GM19193 (cell line): ENCODE measurements around the gene FNTB.

ENCODE experiments used
- POLR2A ChIP-seq: IDR thresholded peaks from 4 replicates; pipeline ENCODE4 v1.6.1; 2011; ENCODE audit not compliant: insufficient read depth, insufficient read length; ENCODE audit errors: extremely low read depth

The FNTB gene

DNA sequence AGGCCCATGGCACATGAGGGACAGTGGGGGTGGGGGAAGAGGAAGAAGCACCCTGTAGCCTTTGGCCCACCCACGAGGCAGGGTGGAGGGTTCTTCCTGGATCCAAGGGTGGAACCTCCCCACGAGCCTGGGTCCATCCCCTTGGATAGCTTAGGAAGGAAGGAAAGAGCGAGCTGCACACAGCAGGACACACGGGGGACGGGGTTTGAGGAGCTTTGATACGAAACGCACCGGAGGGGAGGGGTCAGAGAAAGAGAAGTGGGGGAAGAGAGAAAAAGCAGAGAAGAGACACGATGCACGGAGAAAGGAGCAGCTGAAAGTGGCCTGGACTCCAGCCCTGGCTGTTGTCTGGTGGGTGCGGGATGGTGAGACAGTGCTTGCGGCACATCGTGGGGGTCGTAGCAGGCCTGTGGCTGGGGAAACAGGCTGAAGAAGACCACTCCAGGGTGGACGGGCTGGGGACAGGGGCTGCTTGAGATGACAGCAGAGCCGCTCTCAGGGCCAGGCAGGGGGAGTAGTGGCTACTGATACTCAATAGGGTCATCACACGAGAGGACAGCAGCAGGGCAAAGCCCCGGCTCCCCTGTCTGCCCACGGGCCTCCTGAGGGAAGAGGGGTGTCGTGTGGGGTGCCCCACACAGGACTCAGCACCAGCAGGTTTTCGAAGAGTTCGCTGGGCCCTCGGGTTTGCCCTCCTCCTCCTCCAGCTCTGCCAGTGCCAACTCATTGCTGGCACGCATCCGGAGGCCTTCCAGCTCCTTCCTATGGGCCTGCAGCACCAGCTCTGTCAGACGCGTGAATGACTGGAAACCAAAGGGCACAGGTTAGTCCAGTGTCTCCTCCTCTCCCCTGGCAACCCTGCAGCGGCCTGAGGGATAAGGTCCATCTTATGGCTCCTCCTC, 38.7 kb upstream of the FNTB start:
- TF ChIP-seq POLR2A, result no peak

DNA sequence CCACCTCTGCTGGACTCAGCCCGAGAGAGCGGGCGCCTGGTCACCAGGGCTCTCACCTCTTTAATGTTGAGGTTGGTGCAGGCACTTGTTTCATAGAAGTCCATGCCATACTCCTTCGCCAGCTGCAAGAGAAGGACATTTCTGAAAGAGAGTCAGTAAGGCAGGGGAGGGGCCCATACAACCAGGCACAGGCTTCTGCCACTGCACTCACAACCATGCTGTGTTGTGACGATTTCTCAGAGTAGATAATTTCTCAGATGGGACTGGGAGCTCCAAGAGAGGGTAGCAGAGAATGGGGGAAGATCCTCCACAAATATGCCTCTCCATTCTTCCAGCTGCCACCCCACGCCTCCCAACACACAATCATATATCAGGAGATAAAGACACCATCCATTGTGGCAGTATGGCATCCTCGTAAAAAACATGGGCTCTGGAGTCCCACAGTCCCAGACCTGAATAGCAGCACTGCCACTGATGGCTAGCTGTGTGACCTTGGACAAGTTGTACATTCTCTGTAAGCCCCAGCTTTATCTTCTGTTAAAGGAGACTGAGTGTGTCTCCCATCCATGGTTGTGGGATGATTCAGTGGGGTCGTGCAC, 38.0 kb upstream of the FNTB start:
- no peak for TF ChIP-seq POLR2A

DNA sequence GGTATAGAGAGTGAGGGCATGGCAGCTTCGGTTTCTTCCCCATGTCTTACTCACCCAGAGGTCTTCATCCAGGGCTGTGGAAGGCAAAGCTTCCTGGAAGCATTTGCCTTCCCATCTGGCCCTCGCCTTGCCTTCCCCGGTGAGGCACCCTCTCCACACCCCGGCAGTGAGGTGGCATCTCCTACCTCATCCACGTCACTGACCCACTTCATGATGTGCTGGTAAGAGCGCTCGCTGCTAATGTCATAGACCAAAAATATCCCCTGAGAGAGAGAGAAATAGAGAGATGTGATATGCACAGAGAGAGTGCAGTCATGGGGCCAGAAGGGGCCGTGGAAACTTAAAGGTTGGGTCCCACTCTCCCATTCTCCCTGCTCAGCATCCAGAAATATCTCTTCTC, 35.8 kb upstream of the FNTB start:
- no peak for TF ChIP-seq POLR2A

DNA sequence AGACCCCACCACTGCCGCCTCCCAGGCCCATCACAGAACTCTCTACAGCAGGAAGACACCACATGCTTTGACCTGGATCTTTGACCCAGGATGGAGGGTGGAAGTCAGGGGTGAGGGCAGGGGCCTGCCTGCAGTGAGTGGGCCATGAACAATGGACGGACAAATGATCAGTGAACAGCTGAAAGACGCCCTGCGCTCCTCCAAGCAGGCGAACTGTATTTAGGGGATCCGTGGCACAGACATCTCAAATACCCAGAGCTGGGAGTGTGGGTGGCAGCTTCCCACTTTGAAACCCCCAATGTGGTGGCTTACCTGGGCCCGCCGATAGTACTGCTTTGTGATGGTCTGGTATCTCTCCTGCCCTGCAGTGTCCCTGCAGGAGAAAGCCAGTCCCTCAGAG, 35.4 kb upstream of the FNTB start:
- TF ChIP-seq POLR2A, result no peak

GRCh38 chr14:64951724-64952123, 35.0 kb upstream of the FNTB start:
- no peak for TF ChIP-seq POLR2A

DNA sequence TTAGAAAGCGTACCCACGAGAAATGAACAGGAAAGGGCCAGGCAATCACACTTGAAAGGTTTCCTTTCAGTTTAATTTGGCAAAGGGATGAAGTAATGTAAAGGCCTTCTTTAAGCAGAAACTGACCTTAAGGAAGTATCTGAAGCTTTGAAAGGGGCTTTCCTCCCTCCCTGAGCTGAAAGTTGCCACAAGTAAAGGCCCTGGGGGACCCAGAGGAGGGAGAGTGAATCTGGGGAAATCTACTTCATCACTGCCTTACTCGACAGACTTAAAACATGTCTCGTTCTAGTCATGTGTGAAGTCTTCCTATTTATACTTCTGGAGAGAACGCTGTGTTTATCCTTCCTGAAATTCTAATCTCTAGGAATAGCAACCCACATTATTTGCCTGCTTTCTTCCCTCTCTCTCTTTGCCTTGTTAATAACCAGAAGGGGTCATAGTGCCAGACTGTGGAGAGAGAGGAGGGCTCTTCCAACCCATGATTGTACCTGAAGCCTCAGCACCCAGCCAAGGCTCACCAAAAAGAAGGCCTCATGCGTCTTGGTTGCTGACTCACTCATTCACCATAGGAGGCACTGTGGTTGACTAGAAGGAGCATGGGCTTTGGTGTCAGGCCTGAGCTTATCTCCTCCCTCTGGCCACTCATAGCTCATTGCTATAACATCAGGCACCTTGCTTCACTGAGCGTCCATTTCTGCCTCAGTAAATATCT, 33.9 kb upstream of the FNTB start:
- no peak for TF ChIP-seq POLR2A

- TF ChIP-seq POLR2A, result no peak
Observed at GRCh38 chr14:64953310-64953654, 33.4 kb upstream of the FNTB start.

DNA sequence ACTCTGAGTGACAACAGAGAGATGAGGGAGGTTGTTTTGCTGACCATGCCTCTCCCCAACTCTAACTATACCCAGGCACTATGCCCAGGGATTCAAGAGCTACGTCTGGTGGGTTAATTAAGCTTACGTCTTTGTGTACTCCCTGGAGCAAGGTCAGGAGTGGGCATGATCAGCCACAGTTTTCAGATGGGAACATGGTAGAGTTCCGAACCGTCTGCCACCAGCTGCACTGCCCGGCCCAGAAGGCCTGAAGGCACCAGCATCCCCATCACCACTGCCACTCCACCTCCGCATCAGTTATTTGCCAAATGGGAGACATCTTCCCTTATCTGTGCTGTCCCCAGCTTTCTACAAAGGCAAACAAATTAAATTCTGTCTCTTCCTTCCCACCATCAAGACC, 33.0 kb upstream of the FNTB start:
- no peak for TF ChIP-seq POLR2A

DNA sequence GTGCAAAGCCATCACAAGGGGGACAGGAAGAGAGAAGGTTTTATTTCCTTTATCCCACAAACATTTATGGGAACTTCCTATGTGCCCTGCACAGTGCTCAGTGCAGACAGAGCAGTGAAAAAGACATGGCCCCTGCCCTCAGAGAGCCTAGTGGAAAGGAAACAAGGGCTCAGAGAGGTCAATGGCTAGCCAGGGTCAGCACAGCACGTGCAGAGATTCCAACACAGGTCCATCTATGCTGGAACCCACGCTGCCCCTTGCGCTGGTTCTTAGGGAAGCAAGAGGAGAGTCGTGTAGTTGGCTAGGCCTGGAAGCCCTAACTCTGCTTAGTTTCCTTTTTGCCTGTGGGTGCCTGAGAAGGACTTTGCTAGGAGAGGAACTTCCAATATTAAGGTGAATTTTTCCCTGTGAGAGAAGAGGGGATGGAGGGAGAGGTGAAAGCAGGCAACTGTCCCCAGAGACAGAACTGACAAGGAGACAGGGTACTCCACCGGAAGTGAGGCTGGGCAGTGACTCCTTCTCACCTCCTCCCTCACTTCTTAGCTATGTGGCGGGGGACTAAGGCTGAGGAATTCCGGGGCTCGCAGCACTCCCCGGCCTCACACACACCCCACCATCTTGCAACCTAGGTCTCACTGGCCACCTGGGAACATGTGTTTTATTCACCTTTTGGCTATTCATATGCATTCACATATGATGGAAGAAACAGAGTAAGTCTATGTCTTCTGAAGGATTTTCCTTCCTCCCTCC, 32.0 kb upstream of the FNTB start:
- no peak for TF ChIP-seq POLR2A

GRCh38 chr14:64955297-64955696, 31.4 kb upstream of the FNTB start:
- no peak for TF ChIP-seq POLR2A

DNA sequence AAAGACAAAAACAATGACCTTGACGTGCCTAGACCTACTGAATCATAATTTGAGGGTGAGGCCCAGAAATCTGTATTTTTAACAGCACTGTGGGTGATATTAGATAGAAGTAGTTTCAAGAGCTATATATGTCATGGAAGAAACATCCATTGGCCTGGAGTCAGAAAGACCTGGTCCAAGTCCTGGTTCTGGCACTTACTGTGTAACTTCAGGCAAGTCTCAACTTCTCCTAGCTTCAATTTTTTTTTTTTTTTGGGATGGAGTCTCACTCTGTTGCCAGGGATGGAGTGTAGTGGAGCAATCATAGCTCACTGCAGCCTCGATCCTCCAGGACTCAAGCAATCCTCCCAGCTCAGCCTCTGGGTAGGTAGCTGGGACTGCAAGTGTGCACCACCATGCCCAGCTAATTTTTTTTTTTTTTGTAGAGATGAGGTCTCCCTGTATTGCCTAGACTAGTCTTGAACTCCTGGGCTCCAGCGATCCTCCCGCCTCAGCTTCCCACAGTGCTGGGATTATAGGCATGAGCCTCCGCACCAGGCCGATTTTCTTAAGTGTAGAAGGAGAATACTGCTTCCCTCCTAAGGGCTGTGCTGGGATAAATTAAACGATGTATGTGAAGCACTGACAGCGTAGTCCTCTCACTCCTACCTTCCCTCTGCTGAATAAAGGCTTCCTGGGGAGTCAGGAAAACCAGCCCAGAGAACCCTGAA, 29.8 kb upstream of the FNTB start:
- TF ChIP-seq POLR2A, result no peak

DNA sequence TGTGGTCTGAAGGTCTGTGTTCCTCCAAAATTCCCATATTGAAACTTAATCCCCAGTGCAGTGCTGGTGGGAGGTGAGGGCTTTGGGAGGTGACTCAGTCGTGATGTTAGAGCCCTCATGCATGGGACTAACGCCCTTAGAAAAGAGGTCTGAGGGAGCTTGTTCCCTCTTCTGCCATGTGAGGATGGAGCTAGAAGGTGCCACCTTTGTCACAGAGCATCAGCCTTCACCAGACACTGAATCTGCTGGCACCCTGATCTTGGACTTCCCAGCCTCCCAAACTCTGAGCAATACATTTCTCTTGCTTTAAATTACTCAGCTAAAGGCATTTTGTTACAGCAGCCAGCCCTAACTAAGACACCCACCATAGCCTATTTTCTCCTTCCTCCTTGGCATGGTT, 28.5 kb upstream of the FNTB start:
- TF ChIP-seq POLR2A, result no peak

GRCh38 chr14:64958743-64959142, 28.0 kb upstream of the FNTB start:
- no peak for TF ChIP-seq POLR2A

DNA sequence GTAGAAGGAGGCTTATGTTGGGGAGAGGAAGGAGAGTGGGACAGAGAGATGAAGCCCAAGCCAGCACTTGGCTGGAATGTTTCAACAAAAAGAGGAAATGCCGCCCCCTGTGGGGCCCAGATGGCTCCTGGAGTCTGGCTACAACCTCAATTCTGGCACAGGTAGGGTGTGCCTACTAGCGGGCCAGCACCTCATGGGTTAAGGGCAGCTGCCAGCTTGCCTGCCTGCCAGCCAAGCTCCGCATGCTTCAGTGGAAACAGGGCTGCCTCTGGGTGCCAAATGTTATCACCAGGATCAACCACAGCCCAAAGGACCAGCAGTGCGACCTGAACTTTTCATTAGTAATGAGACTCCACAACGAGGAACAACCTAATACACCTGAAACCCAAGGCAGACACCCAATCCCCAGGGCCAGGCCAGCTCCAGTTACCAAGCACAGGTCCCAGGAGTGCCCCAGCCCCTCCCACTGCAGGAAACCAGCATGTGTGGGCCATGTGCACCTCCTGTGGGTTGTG, 25.9 kb upstream of the FNTB start:
- no peak for TF ChIP-seq POLR2A
